Measurements from ENCODE around the gene MAPRE2.

- TF ChIP-seq CTCF (IDR thresholded peaks at IDR 0.05) (no peak), EP300 (IDR thresholded peaks at IDR 0.05) (no peak)
Observed at GRCh38 chr18:35121531-35121930, 80.3 kb downstream of the MAPRE2 start.

Measured in gastroesophageal sphincter (tissue), 3 donors.